Choroid plexus epithelial cell (primary cell): ENCODE data around the gene COMMD9.
A peak's percentile ranks its signal among the peaks of the same experiment; 100 is the strongest.

ENCODE experiments used
- DNase-seq: peaks from one replicate; pipeline ENCODE4 v3.0.0-alpha.2; 2010; ENCODE audit warnings: low read depth
- H3K4me3 ChIP-seq: 2 replicates; pipeline ENCODE4 v1.5.1; 2011; ENCODE audit warnings: low read depth, mild to moderate bottlenecking, control low read depth, low read length, moderate library complexity
- TF ChIP-seq, protein P1 (sequence below): conservative IDR thresholded peaks from 2 replicates; pipeline ENCODE4 v1.5.1; 2011; ENCODE audit warnings: low read depth, mild to moderate bottlenecking, control low read depth, inconsistent platforms, low read length, moderate library complexity

Gene COMMD9

DNA sequence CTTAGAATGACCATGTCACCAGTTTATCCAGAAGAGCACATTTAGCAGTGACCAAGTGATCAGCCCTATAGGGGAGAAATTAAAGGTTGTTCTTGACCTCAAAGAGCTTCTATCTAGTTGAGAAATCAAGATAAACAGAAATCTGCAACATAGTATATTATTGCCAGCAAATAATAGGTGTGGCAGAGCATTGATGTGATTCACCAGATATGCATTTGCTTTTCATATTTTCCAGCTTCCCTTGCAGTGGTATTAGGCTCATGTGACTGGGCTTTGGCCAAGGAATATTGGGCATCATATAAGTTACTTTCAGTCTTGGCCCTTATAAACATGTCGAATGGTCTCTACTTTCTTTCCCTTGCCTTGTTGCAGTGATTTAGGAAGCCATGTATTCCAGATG is 34.5 kb downstream of the COMMD9 start:
- no peak overlapping the region for H3K4me3 ChIP-seq
- DNase-seq: peak; percentile 67
- TF ChIP-seq, protein P1, sequence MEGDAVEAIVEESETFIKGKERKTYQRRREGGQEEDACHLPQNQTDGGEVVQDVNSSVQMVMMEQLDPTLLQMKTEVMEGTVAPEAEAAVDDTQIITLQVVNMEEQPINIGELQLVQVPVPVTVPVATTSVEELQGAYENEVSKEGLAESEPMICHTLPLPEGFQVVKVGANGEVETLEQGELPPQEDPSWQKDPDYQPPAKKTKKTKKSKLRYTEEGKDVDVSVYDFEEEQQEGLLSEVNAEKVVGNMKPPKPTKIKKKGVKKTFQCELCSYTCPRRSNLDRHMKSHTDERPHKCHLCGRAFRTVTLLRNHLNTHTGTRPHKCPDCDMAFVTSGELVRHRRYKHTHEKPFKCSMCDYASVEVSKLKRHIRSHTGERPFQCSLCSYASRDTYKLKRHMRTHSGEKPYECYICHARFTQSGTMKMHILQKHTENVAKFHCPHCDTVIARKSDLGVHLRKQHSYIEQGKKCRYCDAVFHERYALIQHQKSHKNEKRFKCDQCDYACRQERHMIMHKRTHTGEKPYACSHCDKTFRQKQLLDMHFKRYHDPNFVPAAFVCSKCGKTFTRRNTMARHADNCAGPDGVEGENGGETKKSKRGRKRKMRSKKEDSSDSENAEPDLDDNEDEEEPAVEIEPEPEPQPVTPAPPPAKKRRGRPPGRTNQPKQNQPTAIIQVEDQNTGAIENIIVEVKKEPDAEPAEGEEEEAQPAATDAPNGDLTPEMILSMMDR: no peak

DNA sequence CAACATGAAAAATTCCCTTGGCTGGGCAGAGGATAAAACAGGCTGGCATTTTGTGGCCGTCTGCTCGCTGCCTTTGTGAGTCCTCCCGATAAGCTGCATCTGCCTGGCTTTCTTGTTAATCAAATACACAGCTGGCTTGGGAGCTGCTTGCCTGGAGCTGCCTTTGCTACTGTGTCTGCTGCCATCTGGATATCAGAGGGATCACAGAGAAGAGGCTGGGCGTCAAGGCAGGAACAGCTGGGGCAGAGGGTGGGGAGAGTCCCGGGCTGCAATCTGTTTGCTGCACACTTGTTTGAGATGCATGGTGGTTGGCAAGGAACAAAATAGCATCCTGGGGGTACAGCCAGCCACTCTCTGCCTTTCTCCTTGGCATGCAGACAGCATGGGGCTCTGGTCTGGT is 36.0 kb downstream of the COMMD9 start:
- no peak for DNase-seq
- TF ChIP-seq, protein P1: no peak
- H3K4me3 ChIP-seq: no peak overlapping the region

DNA sequence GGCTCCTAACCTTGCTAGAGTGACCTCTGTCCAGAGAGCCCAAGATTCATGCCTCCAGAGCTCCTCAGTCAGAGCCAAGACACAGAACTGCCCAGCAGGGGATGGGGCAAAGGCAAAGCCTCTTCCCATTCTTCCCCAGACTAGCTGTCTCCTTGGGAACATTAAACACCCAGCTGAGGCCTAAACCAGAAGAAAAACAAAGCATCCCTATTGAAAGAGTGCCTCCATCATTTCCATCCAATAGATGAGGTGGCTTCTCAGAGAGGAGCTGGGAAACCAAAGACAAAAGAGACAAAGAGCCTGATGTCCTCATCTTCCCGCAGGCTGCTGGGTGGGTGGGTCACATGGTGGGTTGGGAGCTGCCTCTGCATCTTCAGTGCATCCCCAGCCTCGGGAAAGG is 37.4 kb downstream of the COMMD9 start:
- TF ChIP-seq, protein P1: no peak
- no peak overlapping the region for H3K4me3 ChIP-seq
- no peak for DNase-seq

DNA sequence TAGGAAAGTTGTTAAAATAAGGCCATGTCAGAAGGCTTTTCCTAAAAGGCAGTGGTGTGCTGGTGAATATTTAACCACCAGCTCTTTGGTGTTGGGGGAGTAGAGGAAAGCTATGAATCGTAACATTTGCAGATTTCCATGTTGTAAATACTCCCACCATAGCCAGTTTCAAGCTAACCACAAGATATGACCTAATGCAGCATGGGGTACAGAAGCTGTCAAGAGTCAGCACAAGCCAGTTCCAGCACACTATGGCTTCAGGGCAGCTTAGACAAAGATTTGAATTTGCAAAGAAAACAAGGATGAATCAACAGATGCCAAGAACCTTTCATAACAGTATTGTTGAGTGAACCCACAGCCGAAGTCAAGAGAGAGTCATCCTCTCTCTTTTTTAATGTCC is 40.0 kb downstream of the COMMD9 start:
- H3K4me3 ChIP-seq: no peak overlapping the region
- peak; percentile 94 for DNase-seq
- TF ChIP-seq, protein P1: no peak

DNA sequence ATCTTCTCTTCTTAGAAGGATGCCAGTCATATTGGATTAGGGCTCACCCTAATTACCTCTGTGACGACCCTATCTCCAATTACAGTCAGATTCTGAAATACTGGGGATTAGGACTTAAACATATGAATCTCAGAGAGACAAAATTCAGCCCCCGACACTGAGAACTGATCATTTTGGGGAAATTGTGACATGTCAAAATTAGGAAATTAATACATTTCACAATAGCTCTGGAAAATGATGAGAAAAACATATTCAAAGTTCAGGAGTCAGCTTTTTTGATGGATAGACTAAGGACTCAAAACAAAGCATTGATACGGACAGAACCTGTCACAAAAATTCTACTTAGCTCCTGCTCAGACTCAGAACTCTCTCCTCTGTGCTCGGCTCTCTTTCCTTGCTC is 40.8 kb downstream of the COMMD9 start:
- TF ChIP-seq, protein P1: no peak
- H3K4me3 ChIP-seq: no peak overlapping the region
- no peak for DNase-seq

DNA sequence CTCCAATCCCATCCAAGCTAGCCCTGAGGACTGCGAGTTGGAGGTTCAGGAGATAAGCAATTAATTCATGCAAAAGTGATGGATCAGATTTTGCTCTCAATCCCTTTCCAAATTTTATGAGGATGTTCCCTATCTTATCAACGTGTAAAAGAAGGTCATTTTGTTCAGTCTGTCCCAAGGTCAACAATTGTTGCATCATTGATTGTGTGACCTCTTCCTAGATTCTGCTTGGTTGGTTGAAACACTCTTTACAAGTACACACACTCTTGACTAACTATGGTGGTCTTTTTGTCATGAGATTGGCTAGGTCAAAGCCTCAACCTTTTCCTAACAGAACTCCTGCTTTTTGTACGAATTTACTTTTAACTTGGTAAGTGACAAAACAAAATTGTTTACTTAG is 41.7 kb downstream of the COMMD9 start:
- TF ChIP-seq, protein P1: no peak
- no peak overlapping the region for H3K4me3 ChIP-seq
- no peak for DNase-seq

DNA sequence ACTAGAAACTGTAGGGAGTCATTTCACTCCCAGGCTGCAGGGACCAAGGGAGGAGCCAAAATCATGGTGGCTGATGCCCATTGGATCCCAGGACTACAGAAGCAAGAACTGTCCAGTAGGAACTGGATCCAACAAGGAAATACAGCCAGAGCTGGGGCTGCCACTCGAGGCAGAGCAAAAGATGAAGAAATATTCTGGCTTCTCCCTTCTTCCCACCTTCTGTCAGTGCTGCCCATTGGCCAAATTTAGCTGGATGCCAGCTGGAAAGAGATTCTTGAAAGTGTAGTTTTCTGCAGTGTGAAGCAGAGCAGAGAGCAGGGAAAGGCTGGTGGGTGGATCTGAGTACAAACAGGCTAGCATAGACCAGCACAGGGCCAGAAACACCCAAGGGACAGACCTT is 45.6 kb downstream of the COMMD9 start:
- no peak for DNase-seq
- H3K4me3 ChIP-seq: no peak overlapping the region
- TF ChIP-seq, protein P1: no peak
